Hepatocyte (in vitro differentiated cells): ENCODE measurements around the gene ABCA10. TPM values are rescaled to one million over a fixed set of nuclear protein-coding genes. Genes with fewer than 3 reads are reported as not detected.
A peak's percentile ranks its signal among the peaks of the same experiment; 100 is the strongest.

ENCODE experiments used
- DNase-seq: peaks from one replicate; pipeline ENCODE4 v3.0.0-alpha.2; 2016; ENCODE audit warnings: low spot score
- H2AFZ ChIP-seq: fragments of 200-600 bp; sonication (generic); 2 replicates; pipeline ENCODE4 v1.6.0; 2016; ENCODE audit warnings: antibody characterized with exemption, mild to moderate bottlenecking
- H3K27ac ChIP-seq: fragments of 200-600 bp; sonication (generic); 2 replicates; pipeline ENCODE4 v1.5.1; 2016; ENCODE audit warnings: mild to moderate bottlenecking
- H3K27me3 ChIP-seq: fragments of 200-600 bp; sonication (generic); 2 replicates; pipeline ENCODE4 v1.6.1; 2016
- H3K36me3 ChIP-seq: fragments of 200-600 bp; sonication (generic); replicated peaks from 2 replicates; pipeline ENCODE4 v1.5.1; 2016; ENCODE audit warnings: low read depth; ENCODE audit not compliant: insufficient read depth
- H3K4me1 ChIP-seq: fragments of 200-600 bp; sonication (generic); 2 replicates; pipeline ENCODE4 v1.5.1; 2016; ENCODE audit warnings: mild to moderate bottlenecking, moderate library complexity; ENCODE audit not compliant: insufficient read depth
- H3K4me2 ChIP-seq: fragments of 200-600 bp; sonication (generic); 2 replicates; pipeline ENCODE4 v1.6.0; 2016
- H3K4me3 ChIP-seq: fragments of 200-600 bp; sonication (generic); 2 replicates; pipeline ENCODE4 v1.5.1; 2016; ENCODE audit warnings: mild to moderate bottlenecking
- H3K79me2 ChIP-seq: fragments of 200-600 bp; sonication (generic); 2 replicates; pipeline ENCODE4 v1.6.0; 2017; ENCODE audit warnings: mild to moderate bottlenecking
- H3K9me2 ChIP-seq: fragments of 200-600 bp; sonication (generic); replicated peaks from 2 replicates; pipeline ENCODE4 v1.6.0; 2017; ENCODE audit warnings: mild to moderate bottlenecking; ENCODE audit not compliant: insufficient read depth
- H3K9me3 ChIP-seq: fragments of 200-600 bp; sonication (generic); 2 replicates; pipeline ENCODE4 v1.5.1; 2016; ENCODE audit warnings: low read depth, mild to moderate bottlenecking
- H4K20me1 ChIP-seq: fragments of 200-600 bp; sonication (generic); 2 replicates; pipeline ENCODE4 v1.6.0; 2016; ENCODE audit warnings: mild to moderate bottlenecking; ENCODE audit not compliant: insufficient read depth, poor library complexity, severe bottlenecking
- EZH2 ChIP-seq: fragments of 200-600 bp; sonication (generic); IDR thresholded peaks from 2 replicates; pipeline ENCODE4 v1.6.1; 2016; ENCODE audit warnings: antibody characterized with exemption, mild to moderate bottlenecking, borderline replicate concordance
- EZH2phosphoT487 ChIP-seq: fragments of 200-600 bp; sonication (generic); IDR thresholded peaks from one replicate; pipeline ENCODE4 v1.6.1; 2018; ENCODE audit warnings: antibody characterized with exemption, mild to moderate bottlenecking, low read depth, moderate library complexity; ENCODE audit not compliant: unreplicated experiment, severe bottlenecking
- WGBS: methylation state at CpG from one replicate; pipeline ENCODE4 v1.1.6; 2016; ENCODE audit warnings: low lambda C conversion rate; ENCODE audit errors: missing lambda C conversion rate; 5-methylcytosine and 5-hydroxymethylcytosine counted together
- polyA plus RNA-seq: library from polyadenylated mRNA; unstranded; fragments of >200 nt; fragmentation: Nextera tagmentation; extraction: Ambion mirVana; gene quantifications from 2 replicates; pipeline ENCODE4 v1.2.1, GENCODE V29; 2016
- total RNA-seq: library from RNA; depleted of rRNA; stranded (reverse); fragments of >200 nt; gene quantifications from 2 replicates; pipeline ENCODE4 v1.2.3, GENCODE V29; 2014
- TF ChIP-seq, protein P1 (sequence below): fragments of 200-600 bp; sonication (generic); IDR thresholded peaks from 2 replicates; pipeline ENCODE4 v1.5.1; 2016; ENCODE audit warnings: antibody characterized with exemption, mild to moderate bottlenecking; ENCODE audit not compliant: poor library complexity

Gene ABCA10
- total and polyA plus RNA-seq, 2 experiments from 2014 or later = 4.7 TPM; not detected in 1

DNA sequence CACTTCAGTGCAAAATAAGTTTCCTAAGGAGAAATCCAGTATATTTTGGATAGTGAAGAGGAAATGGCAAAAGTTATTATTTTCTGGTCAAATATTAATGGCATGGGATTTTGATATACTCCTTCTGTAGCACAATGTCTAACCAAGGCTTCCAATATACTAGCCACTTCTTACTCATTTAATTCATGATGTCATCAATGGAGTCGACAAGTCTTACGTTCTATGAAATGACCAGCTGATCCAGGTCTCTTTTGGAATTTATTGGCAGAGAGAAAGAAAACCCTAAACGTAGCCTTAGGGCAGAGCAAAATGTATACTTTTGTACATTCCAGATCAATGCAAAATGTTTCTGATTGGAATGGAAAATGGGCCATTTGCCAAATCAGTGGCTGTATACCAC lies 8.3 kb upstream of the ABCA10 start:
- Histone ChIP-seq H3K9me3 (no peaks in the 10 kb centered on the region), H3K4me1 (no peaks in the 10 kb centered on the region), H3K36me3 (no peaks in the 10 kb centered on the region), H3K4me3 (no peak overlapping the region), H3K79me2 (no peaks in the 10 kb centered on the region), H2AFZ (no peak overlapping the region), H3K27me3 (no peaks in the 10 kb centered on the region), H4K20me1 (no peaks in the 10 kb centered on the region), H3K4me2 (no peak overlapping the region), H3K27ac (no peak overlapping the region), H3K9me2 (no peaks in the 10 kb centered on the region)
- WGBS = 80% methylated on average over 3 of the region's 3 CpGs
- DNase-seq = no peak
- TF ChIP-seq, protein P1, sequence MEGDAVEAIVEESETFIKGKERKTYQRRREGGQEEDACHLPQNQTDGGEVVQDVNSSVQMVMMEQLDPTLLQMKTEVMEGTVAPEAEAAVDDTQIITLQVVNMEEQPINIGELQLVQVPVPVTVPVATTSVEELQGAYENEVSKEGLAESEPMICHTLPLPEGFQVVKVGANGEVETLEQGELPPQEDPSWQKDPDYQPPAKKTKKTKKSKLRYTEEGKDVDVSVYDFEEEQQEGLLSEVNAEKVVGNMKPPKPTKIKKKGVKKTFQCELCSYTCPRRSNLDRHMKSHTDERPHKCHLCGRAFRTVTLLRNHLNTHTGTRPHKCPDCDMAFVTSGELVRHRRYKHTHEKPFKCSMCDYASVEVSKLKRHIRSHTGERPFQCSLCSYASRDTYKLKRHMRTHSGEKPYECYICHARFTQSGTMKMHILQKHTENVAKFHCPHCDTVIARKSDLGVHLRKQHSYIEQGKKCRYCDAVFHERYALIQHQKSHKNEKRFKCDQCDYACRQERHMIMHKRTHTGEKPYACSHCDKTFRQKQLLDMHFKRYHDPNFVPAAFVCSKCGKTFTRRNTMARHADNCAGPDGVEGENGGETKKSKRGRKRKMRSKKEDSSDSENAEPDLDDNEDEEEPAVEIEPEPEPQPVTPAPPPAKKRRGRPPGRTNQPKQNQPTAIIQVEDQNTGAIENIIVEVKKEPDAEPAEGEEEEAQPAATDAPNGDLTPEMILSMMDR = no peak
- TF ChIP-seq EZH2phosphoT487 (no peak), EZH2 (no peak)

DNA sequence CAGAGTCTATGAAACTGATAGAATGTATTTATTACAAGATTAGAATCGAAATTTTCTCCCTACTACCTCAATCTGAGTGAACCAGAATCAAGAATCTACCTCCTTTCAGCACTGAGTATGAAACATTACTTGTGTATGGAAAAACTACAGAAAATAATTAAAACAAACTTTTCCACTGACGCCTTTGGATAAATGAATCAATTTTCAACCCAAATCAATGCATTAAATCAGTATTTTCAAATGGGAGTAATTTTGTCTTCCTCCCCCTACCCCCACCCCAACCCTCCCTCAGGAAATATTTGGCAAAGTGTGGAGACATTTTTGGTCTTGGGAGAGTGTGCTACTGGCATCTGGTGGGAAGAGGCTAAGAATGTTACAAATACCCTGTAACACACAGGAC lies 7.8 kb upstream of the ABCA10 start:
- no peaks in the 10 kb centered on the region for H3K36me3 ChIP-seq
- H3K4me2 ChIP-seq = no peak overlapping the region
- H3K4me1 ChIP-seq = no peaks in the 10 kb centered on the region
- 53% methylated on average over 2 of the region's 2 CpGs for WGBS
- no peaks in the 10 kb centered on the region for H3K79me2 ChIP-seq
- TF ChIP-seq, protein P1 = no peak
- TF ChIP-seq EZH2 (no peak), EZH2phosphoT487 (no peak)
- H3K9me3 ChIP-seq = no peaks in the 10 kb centered on the region
- no peak overlapping the region for H2AFZ ChIP-seq
- DNase-seq = no peak
- no peaks in the 10 kb centered on the region for H4K20me1 ChIP-seq
- H3K27ac ChIP-seq = no peak overlapping the region
- H3K9me2 ChIP-seq = no peaks in the 10 kb centered on the region
- no peaks in the 10 kb centered on the region for H3K27me3 ChIP-seq
- no peak overlapping the region for H3K4me3 ChIP-seq

DNA sequence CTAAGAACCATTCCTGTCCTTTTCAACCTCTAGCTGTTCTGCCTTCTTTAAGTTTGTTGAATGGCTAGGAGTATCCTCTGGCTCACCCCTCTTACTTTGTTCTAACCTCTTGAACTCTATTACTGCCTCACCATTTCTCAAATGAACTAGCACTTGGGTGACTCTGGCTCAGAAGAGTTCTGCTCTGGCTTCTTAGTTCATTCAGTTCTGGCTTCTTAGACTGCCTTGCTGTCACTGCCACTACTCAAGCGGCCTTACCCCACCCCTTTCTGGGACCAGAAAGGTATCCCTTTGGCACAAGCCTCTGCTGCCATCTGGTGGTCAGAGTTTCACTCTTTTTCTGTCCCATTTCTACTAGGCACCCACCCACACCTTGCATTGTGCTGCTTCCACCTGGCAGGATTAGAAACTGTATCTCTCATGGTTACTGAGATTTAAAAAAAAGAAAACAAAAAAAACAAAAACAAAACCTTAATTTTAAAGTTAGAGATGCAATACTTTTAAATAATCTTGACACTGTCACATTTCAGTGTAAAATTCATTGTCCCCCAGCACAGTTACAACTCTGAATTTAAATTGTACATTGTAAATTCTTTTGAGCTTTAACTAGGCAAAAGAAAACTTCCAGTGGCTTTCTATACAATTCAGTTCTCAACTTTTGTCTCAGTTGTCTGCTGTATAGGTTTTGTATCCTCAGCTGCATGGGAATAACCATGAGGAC lies 6.9 kb upstream of the ABCA10 start:
- Histone ChIP-seq H3K27me3 (no peaks in the 10 kb centered on the region), H3K9me3 (no peaks in the 10 kb centered on the region), H3K9me2 (no peaks in the 10 kb centered on the region), H3K4me1 (no peaks in the 10 kb centered on the region), H3K27ac (no peak overlapping the region), H3K79me2 (no peaks in the 10 kb centered on the region), H2AFZ (no peak overlapping the region), H3K4me2 (no peak overlapping the region), H4K20me1 (no peaks in the 10 kb centered on the region), H3K36me3 (no peaks in the 10 kb centered on the region), H3K4me3 (no peak overlapping the region)
- 10% methylated on average over 1 of the region's 1 CpG for WGBS
- DNase-seq = peak; percentile 92
- no peak for TF ChIP-seq EZH2
- TF ChIP-seq EZH2phosphoT487 = no peak
- TF ChIP-seq, protein P1 = peak; percentile 84
